HK-2 (cell line): ENCODE data around the gene LIG1.
"Not testable (repeated sequence)": the region's sequence is repeated elsewhere in the genome, so short reads cannot be mapped to it uniquely, and the experiment has no call there.

Source experiments
- DNase-seq: peaks from one replicate; pipeline ENCODE4 v3.0.0-alpha.2; 2018; ENCODE audit not compliant: unreplicated experiment

The LIG1 gene

GRCh38 chr19:48081106-48081505 is 89.0 kb downstream of the LIG1 start:
- no peak for DNase-seq

- DNase-seq = not testable (repeated sequence)
These were observed 99.9 kb downstream of the LIG1 start for GRCh38 chr19:48070177-48070769.

- no peak for DNase-seq
These were observed 100.7 kb downstream of the LIG1 start for GRCh38 chr19:48069435-48069834.
